Activated CD4-positive, CD25-positive, alpha-beta regulatory T cell (primary cell): ENCODE measurements around the gene SEPTIN8.
"Not testable (repeated sequence)": the region's sequence is repeated elsewhere in the genome, so short reads cannot be mapped to it uniquely, and the experiment has no call there.

Experiments
- DNase-seq, 4 experiments: peaks; one replicate each; lab custom pipeline; 2025; lab: John Stamatoyannopoulos, UW

The SEPTIN8 gene

DNA sequence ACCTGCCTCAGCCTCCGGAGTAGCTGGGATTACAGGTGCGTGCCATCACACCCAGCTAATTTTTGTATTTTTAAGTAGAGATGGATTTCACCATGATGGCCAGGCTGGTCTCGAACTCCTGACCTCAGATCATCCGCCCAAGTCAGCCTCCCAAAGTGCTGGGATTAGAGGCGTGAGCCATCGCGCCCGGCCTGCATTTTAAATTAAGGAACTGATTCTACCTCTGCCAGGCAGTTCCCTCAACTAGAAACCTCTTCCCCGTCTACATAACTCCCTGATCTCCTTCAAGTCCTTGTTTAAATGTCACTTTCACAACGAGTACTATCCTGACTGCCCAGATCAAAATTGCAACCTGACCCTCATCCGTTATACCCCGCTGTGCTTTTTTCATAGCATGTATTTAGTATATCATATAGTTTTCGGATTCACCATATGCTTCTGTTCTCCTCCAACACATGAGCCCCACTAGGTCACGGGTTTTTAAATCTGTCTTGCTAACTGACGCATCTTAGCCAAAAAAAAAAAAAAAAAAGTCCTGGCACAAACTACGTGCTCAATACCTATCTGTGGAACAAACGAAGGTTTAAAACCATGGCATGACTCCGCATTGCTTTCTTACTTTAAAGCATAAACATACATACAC is 35.2 kb upstream of the SEPTIN8 start:
- DNase-seq = no peak

DNA sequence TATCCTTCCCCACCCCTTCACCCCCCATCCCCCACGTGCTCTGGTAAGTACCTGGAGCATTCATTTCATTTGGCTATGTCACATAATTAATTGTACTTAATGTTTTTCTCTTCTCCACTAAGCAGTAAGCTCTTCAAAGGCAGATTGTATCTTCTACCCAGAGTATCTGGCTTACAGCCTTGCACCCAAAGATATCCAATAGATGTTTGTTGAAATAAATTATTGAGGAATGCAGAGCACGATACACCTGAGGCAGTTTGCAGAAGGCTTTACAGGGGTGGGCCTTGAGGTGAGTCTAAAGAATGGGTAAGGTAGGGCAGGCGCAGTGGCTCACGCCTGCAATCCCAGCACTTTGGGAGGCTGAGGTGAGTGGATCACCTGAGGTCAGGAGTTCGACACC is 33.6 kb upstream of the SEPTIN8 start:
- no peak for DNase-seq

DNA sequence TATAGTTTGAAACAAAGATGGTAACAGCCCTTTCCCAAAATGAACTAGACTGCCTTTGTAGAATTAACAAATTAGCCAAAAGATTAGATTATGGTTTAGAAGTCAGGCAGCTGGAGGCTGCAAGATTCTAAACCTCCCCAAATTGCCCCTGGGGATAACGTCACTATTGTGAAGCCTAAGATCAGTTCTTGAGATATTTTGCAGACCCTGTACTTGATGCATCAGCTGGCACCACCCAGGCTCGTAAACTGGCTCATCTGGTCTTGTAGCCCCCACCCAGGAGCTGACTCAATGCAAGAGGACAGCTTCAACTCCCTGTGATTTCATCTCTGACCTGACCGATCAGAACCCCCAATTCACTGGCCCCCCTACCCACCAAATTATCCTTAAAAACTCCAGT is 31.8 kb upstream of the SEPTIN8 start:
- no peak for DNase-seq

DNA sequence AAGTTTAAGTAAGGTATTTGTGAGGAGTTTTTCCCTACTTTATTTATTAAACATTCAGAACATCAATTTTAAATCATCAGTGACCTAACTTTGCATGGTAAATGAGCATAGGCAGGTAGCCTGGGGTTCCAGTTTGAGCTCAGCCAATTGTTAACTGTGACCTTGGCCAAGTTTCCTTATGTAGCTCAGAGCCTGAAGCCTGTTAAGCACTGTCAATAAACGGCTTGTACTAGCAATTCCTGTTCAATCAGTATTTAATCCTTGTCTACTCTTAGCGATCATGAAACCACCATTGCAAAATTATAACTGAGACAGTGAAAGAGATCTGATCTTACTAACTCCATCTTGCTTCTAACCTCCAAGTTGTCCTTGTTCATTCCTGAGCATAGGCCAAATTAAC is 31.4 kb upstream of the SEPTIN8 start:
- DNase-seq = no peak

DNA sequence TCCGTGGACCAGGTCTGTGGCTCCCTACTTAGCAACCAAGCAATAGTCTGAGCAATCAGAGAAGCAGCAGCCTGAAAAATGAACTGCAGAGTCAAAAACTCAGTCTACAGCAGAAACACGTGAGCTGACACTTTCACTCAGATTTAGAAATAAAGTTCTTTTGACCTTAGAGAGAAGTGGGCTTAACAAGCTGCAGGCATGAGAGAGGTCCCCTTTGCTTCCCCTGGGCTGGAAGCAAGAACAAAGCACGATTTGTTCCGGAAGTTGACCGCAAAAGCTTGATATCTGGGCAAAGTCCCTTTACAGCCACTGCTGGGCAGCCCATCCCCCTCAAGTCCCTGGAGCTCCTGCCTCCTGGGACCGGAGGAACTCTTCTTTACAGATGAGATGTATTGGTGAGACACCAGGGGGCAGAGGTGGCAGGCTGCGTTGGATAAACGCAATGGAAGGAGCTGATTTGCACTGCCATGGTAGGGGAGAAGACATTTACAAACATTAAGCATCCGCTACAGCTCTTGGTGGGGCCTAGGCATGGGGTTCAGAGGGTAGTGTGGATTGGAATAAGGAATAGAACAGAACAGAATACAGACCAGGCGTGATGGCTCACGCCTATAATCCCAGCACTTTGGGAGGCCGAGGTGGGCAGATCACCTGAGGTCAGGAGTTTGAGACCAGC is 30.3 kb upstream of the SEPTIN8 start:
- DNase-seq = no peak

DNA sequence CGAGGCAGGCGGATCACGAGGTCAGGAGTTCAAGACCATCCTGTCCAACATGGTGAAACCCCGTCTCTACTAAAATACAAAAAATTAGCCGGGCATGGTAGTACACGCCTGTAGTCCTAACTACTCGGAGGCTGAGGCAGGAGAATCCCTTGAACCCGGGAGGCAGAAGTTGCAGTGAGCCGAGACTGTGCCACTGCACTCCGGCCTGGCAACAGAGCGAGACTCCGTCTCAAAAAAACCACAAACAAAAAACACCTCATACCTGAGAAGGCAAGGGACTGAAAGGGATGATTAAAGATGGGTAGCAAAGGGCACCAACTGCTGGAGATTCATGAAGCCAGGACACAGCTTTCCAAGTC is 29.7 kb upstream of the SEPTIN8 start:
- DNase-seq = not testable (repeated sequence)

DNA sequence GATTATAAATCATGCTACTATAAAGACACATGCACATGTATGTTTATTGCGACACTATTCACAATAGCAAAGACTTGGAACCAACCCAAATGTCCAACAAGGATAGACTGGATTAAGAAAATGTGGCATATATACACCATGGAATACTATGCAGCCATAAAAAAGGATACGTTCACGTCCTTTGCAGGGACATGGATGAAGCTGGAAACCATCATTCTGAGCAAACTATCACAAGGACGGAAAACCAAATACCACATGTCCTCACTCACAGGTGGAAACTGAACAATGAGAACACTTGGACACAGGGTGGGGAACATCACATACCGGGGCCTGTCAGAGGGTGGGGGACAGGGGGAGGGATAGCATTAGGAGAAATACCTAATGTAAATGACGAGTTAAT is 28.8 kb upstream of the SEPTIN8 start:
- DNase-seq = not testable (repeated sequence)

DNA sequence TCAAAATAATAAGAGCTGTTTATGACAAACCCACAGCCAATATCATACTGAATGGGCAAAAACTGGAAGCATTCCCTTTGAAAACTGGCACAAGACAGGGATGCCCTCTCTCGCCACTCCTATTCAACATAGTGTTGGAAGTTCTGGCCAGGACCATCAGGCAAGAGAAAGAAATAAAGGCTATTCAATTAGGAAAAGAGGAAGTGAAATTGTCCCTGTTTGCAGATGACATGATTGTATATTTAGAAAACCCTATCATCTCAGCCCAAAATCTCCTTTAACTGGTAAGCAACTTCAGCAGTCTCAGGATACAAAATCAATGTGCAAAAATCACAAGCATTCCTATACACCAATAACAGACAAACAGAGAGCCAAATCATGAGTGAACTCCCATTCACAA is 27.2 kb upstream of the SEPTIN8 start:
- not testable (repeated sequence) for DNase-seq

DNA sequence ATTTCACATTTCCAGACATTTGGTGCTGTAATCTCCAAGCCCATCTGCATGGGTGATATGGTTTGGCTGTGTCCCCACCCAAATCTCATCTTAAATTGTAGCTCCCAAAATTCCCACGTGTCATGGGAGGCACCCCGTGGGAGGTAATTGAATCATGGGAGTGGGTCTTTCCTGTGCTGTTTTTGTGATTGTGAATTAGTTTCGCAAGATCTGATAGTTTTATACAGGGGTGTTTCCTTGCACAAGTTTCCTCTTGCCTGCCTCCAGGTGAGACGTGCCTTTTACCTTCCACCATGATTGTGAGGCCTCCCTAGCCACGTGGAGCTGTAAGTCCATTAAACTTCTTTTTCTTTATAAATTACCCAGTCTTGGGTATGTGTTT is 25.6 kb upstream of the SEPTIN8 start:
- DNase-seq = not testable (repeated sequence)

DNA sequence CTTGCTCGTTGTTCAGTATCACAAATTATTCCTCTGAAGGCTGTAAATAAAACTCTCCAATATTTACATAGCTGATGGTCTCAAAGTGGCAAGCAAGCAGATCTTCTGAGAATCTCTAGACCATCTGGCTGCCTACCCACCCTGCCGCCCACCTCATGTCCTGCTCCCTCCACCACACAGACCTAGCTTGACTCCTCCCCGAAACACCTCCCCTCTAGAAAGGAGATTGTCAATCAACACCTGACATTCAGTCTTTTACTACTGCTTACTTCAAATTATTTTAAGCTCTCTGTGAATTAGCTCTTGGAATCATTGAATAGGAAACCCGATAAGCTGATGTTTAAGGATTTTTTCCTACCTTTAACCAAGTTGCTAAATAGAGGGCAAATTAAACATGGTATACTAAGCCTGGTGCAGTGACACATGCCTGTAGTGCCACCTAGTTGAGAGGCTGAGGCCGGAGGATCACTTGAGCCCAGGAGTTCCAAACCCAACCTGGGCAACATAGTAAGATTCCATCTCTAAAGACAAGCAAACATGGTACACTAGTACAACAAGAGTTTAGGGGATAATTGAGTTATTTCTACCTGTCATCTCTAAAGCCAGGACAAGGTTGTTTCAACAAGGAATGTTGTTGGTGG is 25.1 kb upstream of the SEPTIN8 start:
- no peak for DNase-seq

DNA sequence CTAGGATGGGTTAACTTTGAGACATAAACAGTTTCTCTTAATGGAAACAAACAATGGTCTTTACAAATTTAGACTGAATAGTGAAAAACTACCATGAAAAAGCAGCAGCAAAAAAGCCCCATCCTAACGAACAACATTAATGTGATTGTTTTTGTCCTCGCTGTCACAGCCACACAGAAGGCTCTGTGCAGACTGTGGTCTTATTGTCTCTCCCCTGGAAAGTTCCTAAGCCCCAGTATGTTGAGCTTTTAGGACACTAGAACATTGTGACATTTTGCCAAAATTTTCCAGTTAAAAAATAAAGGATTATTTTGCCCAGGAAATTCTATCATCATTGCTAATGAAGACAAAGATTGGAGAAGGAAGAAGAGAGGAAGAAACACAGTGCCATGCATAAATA is 23.5 kb upstream of the SEPTIN8 start:
- no peak for DNase-seq

DNA sequence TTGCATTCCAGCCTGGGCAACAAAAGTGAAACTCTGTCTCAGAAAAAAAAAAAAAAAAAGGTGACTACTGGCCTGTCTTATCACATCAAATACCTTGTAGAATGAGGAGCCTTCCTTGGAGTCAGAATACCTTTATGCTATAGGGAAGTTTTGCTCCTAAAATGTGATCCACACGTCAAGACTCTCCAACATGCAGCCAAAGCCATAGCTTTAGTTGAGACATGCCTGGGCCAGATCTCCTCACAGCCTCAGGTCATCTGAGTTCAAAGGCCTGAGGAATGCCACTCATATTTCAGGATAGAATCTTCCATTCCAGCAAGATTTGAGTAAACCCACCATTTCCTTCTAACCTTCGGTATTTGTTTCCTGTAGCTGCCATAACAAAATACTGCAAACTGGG is 22.4 kb upstream of the SEPTIN8 start:
- no peak for DNase-seq

DNA sequence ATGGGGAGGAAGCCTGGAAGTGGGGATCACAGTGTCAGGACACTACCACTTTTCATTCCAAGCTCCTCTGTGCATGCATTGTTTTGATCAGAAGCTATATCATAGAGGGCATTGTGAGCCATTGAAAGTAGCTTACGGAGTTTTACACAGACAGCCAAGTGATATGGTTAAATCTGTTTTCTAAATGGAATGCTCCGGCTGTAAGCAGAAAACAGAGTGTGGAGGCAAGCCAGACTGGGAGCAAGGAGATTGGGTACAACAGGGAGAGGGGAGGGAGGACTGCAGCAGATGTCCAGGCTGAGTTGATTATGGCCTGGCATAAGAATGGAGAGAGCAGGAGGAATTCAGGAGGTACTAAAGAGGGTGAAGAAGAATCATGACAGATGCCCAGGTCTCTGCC is 20.6 kb upstream of the SEPTIN8 start:
- DNase-seq = no peak

DNA sequence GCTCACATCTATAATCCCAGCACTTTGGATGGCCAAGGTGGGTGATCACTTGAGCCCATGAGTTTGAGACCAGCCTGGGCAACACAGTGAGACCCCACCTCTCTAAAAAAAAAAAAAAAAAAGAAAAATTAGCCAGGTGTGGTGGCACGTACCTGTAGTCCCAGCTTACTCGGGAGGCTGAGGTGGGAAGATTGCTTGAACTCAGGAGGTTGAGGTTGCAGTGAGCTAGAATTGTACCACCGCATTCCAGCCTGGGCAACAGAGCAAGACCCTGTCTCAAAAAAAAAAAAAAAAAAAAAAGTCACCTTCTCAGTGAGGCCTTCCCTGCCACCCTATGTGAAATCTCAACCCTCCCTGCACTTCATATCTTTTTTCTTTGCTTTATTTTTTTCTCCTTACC is 14.0 kb upstream of the SEPTIN8 start:
- DNase-seq = no peak

DNA sequence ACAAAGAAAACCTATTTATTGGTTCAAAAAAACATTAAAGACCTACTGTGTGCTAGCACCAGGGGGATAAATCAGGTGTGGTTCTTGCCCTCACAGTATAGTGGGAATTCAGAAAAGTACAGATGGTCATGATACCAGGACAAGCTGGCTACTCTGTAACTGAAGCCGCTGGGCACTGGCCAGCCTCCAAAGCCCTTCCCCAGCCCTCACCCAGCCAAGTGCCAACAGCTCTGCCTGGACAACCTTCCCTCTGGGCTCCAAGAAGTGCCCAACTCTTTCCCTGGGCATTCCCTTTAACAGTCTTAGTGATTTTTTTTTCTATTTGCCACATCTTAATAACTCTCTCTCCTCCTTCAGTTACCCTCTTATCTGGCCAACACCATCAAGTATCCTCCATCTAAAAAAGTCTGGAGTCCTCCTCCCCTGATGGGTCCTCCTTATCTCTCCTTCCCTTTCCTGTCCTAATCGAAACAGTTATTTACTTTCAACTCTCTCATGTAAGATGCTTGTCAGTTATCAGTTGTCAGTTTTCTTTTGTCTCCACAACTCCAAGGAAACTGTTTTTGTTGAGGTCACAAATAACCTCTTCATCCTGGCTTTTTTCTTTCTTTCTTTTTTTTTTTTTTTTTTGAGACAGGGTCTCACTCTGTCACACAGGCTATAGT is 13.3 kb upstream of the SEPTIN8 start:
- no peak for DNase-seq

DNA sequence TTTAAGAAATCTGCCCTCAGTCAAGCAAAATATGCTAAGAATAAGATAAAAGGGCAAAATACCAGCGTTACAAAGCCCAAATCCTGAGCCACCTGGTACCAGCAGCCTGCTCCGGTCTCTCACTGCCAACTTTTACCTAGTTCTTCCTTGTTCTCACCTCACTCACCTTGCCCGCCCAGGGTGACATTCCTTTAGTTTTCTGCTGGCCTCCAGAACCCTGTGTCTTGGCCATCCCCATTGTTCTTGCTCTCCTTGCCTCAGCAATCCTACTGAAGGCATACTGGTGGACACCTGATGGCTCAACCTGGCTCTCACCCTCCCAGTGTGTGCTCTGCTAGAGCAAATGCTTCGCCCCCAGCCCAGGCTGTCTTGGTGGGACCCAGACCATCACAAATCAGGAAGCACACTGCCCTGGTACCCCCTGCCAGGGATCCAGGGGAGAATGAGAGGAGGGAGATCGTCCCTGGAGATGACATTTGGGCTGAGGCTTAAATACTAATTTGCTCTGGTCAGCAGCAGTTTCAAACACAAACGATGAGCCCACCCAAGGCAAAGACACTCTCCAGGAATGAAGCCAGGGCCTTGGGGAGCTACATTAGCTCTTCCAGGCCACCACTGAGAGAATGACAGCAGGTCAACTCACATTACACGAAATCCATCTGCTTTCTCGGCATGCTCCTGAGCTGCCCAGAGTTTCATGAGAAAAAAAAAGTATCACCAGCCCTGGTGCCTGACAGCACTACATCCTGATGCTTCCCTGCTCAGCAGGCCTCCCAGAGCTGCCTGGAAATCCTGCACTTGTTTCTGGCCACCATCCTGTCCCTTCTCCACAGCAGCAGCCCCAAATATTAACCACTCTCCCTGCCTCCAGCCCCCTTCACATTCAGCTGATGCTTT is 12.2 kb upstream of the SEPTIN8 start:
- DNase-seq = no peak

DNA sequence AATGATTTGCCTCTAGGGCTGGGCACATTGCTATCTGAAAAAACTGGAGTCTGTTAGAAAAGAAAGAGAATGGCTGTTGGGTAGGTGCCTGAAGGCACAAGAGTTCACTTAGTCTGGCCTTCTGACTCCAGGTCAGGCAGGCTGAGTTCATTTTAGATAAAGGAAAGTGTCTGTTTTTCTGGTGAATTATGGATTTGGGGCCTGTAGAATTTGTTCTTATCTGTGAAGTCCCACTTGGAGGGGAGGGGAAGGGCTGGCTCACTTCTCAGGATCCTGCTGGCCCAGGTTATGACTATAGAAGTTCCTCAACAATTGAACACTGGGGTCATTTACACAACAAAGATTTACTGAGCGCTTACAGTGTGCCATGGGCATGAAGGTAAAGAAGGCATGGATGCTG is 11.5 kb upstream of the SEPTIN8 start:
- no peak for DNase-seq

DNA sequence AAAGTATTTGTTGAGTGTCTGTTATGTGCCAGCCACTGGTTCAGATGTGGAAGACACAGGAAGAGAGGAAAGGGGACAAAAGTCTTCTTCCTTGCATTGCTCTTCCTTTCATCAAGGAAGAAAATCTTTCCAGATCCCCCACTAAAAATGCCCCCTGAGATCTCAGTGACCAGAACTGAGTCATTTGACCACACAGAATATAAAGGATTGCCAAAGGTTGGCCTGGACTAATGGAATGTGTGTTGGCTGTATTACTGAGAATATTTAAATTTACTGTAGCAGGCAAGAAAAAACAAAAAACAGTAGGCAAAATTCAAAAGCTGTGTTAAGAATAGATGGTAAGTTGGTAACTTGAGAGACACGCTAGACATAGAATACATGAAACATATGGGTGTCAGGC is 10.0 kb upstream of the SEPTIN8 start:
- no peak for DNase-seq

DNA sequence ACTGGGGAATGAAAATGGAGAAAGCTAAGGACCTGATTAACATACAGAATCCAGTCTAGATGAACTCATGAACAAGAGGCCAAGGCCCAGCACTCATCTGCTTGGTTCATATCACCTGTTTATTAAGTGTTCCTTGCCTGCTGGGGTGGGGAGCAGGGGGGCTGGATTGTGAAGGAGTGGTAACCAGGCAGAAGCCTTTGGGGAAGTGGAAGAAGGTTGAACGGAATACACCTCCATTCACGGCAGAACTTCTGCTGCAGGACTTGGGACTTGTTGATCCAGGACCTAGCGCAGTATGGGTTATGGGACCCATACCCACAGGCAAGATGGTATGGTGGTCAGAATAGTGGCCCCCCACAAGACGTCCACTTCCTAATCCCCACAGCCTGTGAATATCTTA is 8.8 kb upstream of the SEPTIN8 start:
- no peak for DNase-seq

DNA sequence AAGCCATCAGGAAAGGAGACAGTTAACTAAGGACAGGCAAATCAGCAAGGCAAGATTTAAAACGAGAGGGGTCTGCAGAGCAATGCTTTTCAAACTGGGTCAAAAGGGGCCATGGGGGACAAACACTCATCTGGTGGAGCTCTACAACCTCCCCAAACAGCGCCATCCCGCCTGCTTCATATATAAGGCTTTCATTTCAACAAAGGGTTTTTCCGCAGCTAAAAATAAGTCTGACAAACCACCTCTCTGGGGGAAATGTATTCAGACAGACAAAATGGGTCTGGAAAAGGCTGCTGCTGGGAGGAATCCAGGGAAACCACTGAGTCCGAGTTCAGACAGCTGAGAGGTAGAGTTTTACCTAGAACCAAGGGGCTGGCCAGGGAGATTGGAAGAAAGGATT is 8.3 kb upstream of the SEPTIN8 start:
- DNase-seq = no peak

DNA sequence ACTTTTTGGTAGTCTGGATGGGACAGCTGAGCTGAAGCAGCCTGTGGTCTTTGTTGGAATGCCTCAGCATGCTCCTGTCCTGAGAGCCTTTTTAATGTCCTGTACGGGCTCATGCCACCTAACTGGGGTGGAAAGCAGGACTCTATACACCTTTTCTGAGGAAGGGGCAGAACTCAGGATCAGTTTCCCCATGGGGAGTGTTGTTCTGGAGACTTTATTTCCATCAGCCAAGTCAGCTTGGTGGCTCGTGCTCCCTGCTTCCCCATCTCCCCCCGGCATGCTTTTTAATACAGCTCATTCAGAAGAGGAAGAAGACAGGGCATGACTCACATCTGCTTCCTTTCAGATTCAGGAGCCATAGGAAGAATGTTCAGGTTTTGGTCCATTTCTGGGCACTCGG is 5.1 kb upstream of the SEPTIN8 start:
- DNase-seq = no peak

DNA sequence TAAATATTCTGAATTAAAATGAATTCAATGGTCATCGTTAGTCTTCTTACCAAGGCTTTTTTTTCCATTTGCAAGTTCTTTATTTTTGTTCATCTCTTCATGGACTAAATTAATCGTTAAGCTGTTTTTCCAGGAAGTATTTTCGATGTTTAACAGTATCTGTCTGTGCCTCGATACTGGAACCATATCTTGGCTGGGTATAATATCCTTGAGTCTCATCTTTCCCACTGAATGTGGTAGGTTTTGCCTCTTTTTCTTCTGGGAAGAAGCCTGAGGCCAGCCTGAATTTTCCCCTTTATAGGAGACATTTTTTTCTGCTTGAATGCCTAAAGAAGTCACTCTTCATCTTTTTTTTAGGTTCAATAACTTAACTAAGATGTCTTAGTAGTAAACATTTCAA is 4.0 kb upstream of the SEPTIN8 start:
- no peak for DNase-seq
